Pancreas (tissue), 10 donors: Measurements from ENCODE around the gene CD74. TPM values are rescaled to one million over a fixed set of nuclear protein-coding genes. Genes with fewer than 3 reads are reported as not detected.

ENCODE experiments used
- ATAC-seq, 4 donors: fragments of 200-7000 bp; cut with Tn5 transposase; one replicate each; pipeline versions ENCODE4 v1.8.0 to v1.9.1; 2020; ENCODE audit warnings: mild to moderate bottlenecking in 4 of 4, moderate library complexity in 4 of 4
- DNase-seq, 6 donors: peaks; one replicate each; pipeline ENCODE4 v3.0.0-alpha.2; 2020
- FAIRE-seq: peaks from 2 replicates; lab custom pipeline; 2012; peaks lifted over from hg19 to GRCh38; lab: Jason Lieb, UNC
- H3K27ac ChIP-seq, 4 donors: fragments of 200-600 bp; sonication (generic); 1 replicate in 3 of 4; 2 replicates in 1 of 4; pipeline versions ENCODE4 v1.5.0 to v1.8.0; 2020
- H3K27me3 ChIP-seq, 4 donors: fragments of 200-600 bp; one replicate each; pipeline ENCODE4 v1.8.0; 2021
- H3K36me3 ChIP-seq, 3 donors: fragments of 200-600 bp; sonication (generic) in 1 of 3; one replicate each; pipeline versions ENCODE4 v1.5.0 to v1.8.0; 2020 to 2021
- H3K4me1 ChIP-seq, 3 donors: fragments of 200-600 bp; one replicate each; pipeline ENCODE4 v1.8.0; 2021
- H3K4me3 ChIP-seq, 4 donors: fragments of 200-600 bp; sonication (generic) in 2 of 4; one replicate each; pipeline versions ENCODE4 v1.5.0 to v1.8.0; 2020 to 2021
- H3K9me3 ChIP-seq, 4 donors: fragments of 200-600 bp; one replicate each; pipeline ENCODE4 v1.8.0; 2021
- WGBS, 2 donors: extraction: QIAGEN DNeasy Blood & Tissue Kit; methylation state at CpG; one replicate each; pipeline ENCODE4 v1.1.7; 2013; 5-methylcytosine and 5-hydroxymethylcytosine counted together
- intact Hi-C, 3 donors: fragments of 100-400 bp; cut with DNase I; formaldehyde crosslinking; loops; one replicate each; pipeline versions ENCODE4 v1.11.1 to v1.14.2; 2022
- polyA plus RNA-seq, 2 donors: library from polyadenylated mRNA; stranded (reverse); fragments of 200-250 nt; gene quantifications; one replicate each; pipeline ENCODE4 v1.2.3, GENCODE V29; 2013
- total RNA-seq, 6 donors: library from RNA; stranded (reverse); fragmentation: NEBNext Ultra II Directional in 4 of 6; extraction: Animal tissue kit (Norgen Biotek cat#: 25700) in 4 of 6; gene quantifications; one replicate each; pipeline versions ENCODE4 v1.2.1 to v1.2.4, GENCODE V29; 2021 to 2023
- TF ChIP-seq, protein P1 (sequence below), 4 donors: fragments of 200-600 bp; sonication (generic) in 3 of 4; IDR thresholded peaks; one replicate each; pipeline versions ENCODE4 v1.5.0 to v1.8.0; 2021; ENCODE audit warnings: antibody characterized with exemption in 4 of 4
- donor health status: healthy with polysubstance abuse.
- donor health status: DM: no; HTN: no; CAD: no; lungs with moderate emphysema.
- donor health status: DM: no; HTN: no; CAD: no.
- donor health status: control.
- donor health status: control.
- donor health status: Bipolar disorder and iron deficiency.
- donor health status: DM: yes; HTN: yes; CAD: no.
- donor health status: DM: no; HTN: no; CAD: no.
- donor health status: DM: no; HTN: no; CAD: no.
- donor health status: DM: yes; HTN: yes; CAD: no.

The CD74 gene
- total and polyA plus RNA-seq, 8 donors = 67.2 to 1,206 (median 139) TPM

DNA sequence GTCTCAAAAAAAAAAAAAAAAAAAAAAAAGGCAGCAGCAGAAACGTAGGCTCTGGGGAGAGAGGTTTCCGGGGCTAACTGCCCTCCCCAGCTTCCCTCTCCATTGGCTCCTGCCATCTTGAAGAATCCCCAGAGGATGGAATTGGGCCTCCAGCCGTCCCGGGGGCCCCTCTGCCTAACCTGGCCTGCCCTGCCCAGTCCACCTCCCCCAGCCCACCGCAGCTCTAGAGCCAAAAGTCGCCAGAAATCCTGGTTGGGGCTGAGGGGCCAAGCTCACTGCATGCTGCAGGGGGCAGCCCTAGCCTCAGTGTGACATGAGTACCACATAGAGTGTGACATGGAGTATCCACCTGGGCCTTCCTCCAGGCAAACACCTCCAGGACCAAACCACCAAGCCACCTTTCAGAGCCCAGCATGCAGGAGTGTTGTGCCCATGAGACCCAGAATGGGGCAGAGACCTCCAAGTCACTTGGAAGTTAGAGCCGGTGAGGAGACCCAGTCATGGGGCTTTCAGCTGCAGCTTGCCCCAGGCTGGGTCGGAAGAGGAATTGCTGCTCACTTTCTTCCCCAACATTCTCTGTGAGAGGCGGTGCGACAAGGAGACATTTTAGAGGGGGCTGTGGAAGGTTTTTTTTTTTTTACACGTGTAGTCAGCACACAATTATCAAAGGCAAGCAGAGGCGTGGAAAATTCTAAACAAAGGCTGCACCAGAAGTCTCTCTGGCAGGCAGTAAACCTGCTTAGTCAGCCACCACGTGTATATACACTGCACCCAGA is 17.6 kb downstream of the CD74 start:
- no peak for DNase-seq
- Histone ChIP-seq H3K27me3 (no peaks in the 10 kb centered on the region), H3K4me1 (no peaks in the 10 kb centered on the region), H3K27ac (no peak overlapping the region), H3K4me3 (no peak overlapping the region), H3K9me3 (no peaks in the 10 kb centered on the region), H3K36me3 (peaks cover 3 to 66% (median 32%) of the 10 kb centered on the region in 3 donors)
- intact Hi-C loops = no loop called here
- no peak for FAIRE-seq
- ATAC-seq = no peak
- WGBS, 2 donors = 87 to 90% methylated on average over 13 of the region's 13 CpGs
- TF ChIP-seq, protein P1, sequence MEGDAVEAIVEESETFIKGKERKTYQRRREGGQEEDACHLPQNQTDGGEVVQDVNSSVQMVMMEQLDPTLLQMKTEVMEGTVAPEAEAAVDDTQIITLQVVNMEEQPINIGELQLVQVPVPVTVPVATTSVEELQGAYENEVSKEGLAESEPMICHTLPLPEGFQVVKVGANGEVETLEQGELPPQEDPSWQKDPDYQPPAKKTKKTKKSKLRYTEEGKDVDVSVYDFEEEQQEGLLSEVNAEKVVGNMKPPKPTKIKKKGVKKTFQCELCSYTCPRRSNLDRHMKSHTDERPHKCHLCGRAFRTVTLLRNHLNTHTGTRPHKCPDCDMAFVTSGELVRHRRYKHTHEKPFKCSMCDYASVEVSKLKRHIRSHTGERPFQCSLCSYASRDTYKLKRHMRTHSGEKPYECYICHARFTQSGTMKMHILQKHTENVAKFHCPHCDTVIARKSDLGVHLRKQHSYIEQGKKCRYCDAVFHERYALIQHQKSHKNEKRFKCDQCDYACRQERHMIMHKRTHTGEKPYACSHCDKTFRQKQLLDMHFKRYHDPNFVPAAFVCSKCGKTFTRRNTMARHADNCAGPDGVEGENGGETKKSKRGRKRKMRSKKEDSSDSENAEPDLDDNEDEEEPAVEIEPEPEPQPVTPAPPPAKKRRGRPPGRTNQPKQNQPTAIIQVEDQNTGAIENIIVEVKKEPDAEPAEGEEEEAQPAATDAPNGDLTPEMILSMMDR (IDR thresholded peaks at IDR 0.05) = no peak

DNA sequence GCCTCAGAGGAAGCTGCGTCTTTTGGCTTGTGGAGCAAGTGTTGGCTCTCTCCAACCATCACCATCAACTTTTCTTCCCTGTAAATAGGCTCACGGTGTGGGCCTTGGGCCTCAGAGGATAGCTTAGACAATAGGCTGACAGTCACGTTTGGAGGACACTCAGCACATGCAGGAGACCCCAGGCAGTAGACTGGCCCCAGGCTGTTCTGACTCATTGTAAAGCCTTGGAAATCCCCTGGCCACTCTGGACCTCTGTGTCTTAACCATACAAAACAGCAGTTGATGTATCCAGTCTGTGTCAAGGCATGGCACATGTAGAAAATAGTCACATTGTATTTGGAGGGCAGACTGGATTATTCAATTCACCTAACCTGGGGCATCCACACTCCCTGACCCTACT is 18.6 kb downstream of the CD74 start:
- peaks cover 3 to 74% (median 34%) of the 10 kb centered on the region in 3 donors for H3K36me3 ChIP-seq

DNA sequence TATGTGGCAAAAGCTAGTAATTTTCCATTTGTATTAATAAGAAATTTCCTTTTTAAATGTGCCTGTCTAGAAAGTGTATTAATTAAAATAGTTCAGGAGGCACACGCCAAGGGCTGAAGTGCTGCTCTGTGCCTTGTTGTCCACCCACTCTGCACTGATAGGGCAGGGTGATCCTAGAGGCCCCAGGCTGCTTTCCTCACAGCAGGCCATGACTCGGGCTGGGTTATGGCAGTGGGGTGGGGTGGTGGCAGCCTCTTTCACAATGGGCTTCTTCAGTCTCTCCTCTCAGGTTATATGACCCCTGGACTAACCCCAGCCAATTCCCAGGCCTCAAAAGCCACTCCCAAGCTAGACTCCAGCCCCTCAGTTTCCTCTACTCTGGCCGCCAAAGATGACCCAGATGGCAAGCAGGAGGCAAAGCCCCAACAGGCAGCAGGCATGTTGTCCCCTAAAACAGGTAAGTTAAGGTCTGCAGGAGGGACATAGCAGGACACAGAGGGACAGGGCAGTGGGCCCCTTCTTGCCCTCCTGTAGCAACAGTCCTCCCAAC is 19.5 kb downstream of the CD74 start:
- DNase-seq (no peak), FAIRE-seq (no peak), ATAC-seq (no peak)
- no peaks in the 10 kb centered on the region for H3K9me3 ChIP-seq
- WGBS, 2 donors = 91% methylated on average over 3 of the region's 3 CpGs
- H3K4me1 ChIP-seq = no peaks in the 10 kb centered on the region
- H3K27me3 ChIP-seq = no peaks in the 10 kb centered on the region
- H3K4me3 ChIP-seq = no peak overlapping the region
- TF ChIP-seq, protein P1 (IDR thresholded peaks at IDR 0.05) = no peak
- intact Hi-C loops = no loop called here
- no peak overlapping the region for H3K27ac ChIP-seq
- peaks cover 3 to 74% (median 24%) of the 10 kb centered on the region in 3 donors for H3K36me3 ChIP-seq

More for the DNA sequence above, 18.6 kb downstream of the CD74 start:
- no peak overlapping the region for H3K27ac ChIP-seq
- intact Hi-C loops = no loop called here
- H3K4me3 ChIP-seq = no peak overlapping the region
- TF ChIP-seq, protein P1 (IDR thresholded peaks at IDR 0.05) = no peak
- FAIRE-seq = no peak
- no peaks in the 10 kb centered on the region for H3K9me3 ChIP-seq
- DNase-seq = no peak
- H3K27me3 ChIP-seq = no peaks in the 10 kb centered on the region
- WGBS, 2 donors = 79 to 83% methylated on average over 3 of the region's 3 CpGs
- H3K4me1 ChIP-seq = no peaks in the 10 kb centered on the region
- peak in 1 of 4 donors; percentile 49 for ATAC-seq

DNA sequence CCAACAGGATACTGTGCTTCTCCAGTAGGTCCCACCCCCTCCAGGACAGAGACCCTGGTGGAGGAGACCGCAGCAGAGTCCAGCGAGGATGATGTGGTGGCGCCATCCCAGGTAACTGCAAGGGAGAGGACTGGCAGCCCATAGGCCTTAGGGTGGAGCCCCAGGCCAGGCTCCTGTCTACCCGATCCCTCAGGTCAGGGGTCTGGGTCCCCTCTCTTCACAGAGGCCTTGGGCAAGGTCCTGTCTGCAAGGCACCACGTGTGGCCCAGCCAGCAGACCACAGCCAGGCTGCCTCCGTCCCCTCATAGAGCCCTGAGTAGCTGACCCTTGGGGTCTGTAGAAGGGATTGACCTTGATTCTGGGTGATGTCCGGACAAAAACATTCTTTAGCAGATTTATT is 20.0 kb downstream of the CD74 start:
- no peak for DNase-seq
- TF ChIP-seq, protein P1 (IDR thresholded peaks at IDR 0.05) = no peak
- peaks cover 3 to 74% (median 24%) of the 10 kb centered on the region in 3 donors for H3K36me3 ChIP-seq
- H3K4me1 ChIP-seq = no peaks in the 10 kb centered on the region
- H3K27me3 ChIP-seq = no peaks in the 10 kb centered on the region
- 93 to 95% methylated on average over 7 of the region's 7 CpGs for WGBS, 2 donors
- ATAC-seq = no peak
- H3K9me3 ChIP-seq = no peaks in the 10 kb centered on the region
- FAIRE-seq = no peak
- intact Hi-C loops = no loop called here
- no peak overlapping the region for H3K27ac ChIP-seq
- H3K4me3 ChIP-seq = no peak overlapping the region

DNA sequence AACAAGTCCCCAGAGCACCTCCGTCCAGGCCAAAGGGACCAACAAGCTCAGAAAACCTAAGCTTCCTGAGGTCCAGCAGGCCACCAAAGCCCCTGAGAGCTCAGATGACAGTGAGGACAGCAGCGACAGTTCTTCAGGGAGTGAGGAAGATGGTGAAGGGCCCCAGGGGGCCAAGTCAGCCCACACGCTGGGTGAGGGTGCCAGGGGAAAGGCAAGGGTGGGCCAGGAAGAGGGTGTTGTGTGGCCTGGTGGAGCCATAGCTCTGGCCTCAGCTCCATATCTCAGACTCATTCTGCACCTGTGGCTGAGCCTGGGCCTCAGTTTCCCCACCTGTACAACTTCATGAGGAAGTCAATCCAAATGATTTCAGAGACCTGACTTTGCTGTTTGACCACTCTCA is 20.7 kb downstream of the CD74 start:
- intact Hi-C loops = no loop called here
- Histone ChIP-seq H3K27me3 (no peaks in the 10 kb centered on the region), H3K27ac (no peak overlapping the region), H3K9me3 (no peaks in the 10 kb centered on the region), H3K4me3 (no peak overlapping the region), H3K36me3 (peaks cover 3 to 74% (median 24%) of the 10 kb centered on the region in 3 donors), H3K4me1 (no peaks in the 10 kb centered on the region)
- ATAC-seq (no peak), DNase-seq (no peak), FAIRE-seq (no peak)
- WGBS, 2 donors = 91 to 95% methylated on average over 3 of the region's 3 CpGs
- TF ChIP-seq, protein P1 (IDR thresholded peaks at IDR 0.05) = no peak
